Stomach (tissue), 4 donors: Measurements from ENCODE around the gene ZNF182.

Source experiments
- CTCF ChIP-seq, 7 experiments: fragments of 450-650 bp in 4 of 7; fragments of 200-600 bp in 3 of 7; sonication (generic) in 3 of 7; IDR thresholded peaks; one replicate each; pipeline ENCODE4 v1.5.1; 2016 to 2019; ENCODE audit warnings: antibody characterized with exemption in 7 of 7, control low read depth in 2 of 7, mild to moderate bottlenecking in 1 of 7
- POLR2A ChIP-seq, 4 donors: fragments of 450-650 bp; IDR thresholded peaks; one replicate each; pipeline ENCODE4 v1.6.1; 2016; ENCODE audit warnings: antibody characterized with exemption in 4 of 4, control low read depth in 2 of 4, mild to moderate bottlenecking in 1 of 4, moderate library complexity in 1 of 4

DNA sequence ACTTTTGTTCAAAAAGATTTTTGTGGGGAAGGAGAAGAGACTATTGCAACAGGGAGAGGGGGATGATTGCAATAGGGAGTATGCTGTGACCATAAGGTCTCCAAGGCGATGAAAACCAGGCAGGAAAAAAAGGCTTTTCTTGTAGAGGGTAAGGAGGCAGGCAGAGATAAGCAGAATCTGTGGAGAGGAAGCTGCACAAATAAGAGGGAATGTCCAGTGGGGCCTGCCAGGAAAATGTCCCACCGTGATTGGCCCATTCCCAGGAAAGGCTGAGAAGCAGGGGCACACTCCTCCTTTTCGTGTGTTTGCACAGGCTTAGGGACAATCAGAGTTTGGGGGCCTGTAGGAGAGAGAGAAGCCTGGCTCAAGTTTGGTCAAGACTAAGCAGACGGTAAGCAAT lies 32.1 kb upstream of the ZNF182 start:
- no peak for TF ChIP-seq CTCF (IDR thresholded peaks at IDR 0.05)
- no peak for TF ChIP-seq POLR2A (IDR thresholded peaks at IDR 0.05)
